Activated gamma-delta T cell treated with anti-CD3 and anti-CD28 coated beads, Interleukin-2, amount 50 U/mL, for 16 hours (primary cell): ENCODE measurements around the gene DEDD2.
A peak's percentile ranks its signal among the peaks of the same experiment; 100 is the strongest.

Experiments
- DNase-seq: peaks from one replicate; pipeline ENCODE4 v3.0.0-alpha.2; 2020; ENCODE audit warnings: low read depth

The DEDD2 gene

DNA sequence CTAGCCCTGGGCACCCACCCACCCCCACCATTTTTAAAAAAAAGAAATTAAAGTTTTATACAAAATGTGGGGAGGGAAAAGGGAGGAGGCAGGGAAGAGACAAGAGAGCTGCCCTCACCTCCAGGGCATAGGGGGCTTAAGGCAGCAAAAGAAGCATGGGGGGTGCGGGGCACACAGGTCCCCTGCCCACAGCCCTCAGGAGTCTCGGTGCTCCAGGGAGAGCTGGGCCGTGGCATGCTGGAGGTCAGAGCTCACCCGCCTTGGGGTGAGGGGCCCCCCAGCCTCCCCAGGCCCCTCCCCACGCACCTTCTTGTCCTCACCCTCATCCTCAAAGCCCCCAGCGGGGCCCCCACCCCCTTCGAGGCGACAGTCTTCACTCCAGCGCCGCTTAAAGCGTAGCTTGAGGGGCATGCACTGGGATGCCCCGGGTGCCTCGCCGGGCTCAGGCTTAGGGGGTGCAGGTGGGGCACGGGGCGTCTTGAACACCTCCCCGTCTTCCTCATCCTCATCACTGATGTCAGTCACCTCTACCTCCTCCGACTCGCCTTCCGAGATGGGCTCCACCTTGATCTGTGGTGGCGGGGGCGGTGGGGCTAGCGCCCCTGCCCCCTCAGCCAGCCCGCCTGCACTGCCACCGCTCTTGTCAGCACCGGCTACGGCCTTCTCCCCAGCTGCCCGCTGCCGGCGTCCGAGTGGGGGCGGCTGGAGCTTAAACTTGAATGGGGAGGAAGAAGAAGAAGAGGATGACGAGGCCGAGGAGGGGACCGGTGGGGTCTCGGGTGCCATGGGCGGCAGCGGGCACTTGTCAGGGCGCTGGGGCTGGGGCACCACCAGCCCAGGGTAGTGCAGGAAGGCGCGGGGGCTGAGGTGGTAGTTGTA lies 31.0 kb upstream of the DEDD2 start:
- no peak for DNase-seq

DNA sequence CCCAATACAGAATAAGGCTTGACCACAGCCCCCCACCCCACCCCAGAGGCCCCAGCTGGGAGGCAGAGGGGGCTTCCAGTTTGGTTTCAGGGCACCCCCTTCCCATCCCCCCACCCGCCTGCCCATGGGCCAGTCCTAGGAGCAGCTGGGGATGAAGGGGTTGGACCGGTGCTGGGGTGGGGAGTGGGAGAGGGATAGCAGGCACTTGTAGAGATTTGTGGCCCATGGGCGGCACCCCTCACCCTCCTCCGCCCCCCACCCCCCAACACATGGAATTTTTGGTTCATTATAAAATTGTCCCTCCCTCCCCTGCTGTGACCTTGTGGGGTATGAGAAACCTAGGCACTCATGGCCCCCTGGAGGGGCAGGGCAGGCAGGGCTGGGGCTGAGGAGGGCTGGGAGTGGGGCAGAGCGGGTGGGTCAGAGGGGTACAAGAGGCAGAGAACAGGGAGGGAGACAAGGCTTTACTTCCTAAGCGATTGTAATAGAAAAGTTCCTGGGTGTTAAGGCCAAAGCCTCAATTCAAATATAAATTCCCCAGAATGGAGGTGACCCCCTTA lies 30.2 kb upstream of the DEDD2 start:
- no peak for DNase-seq

DNA sequence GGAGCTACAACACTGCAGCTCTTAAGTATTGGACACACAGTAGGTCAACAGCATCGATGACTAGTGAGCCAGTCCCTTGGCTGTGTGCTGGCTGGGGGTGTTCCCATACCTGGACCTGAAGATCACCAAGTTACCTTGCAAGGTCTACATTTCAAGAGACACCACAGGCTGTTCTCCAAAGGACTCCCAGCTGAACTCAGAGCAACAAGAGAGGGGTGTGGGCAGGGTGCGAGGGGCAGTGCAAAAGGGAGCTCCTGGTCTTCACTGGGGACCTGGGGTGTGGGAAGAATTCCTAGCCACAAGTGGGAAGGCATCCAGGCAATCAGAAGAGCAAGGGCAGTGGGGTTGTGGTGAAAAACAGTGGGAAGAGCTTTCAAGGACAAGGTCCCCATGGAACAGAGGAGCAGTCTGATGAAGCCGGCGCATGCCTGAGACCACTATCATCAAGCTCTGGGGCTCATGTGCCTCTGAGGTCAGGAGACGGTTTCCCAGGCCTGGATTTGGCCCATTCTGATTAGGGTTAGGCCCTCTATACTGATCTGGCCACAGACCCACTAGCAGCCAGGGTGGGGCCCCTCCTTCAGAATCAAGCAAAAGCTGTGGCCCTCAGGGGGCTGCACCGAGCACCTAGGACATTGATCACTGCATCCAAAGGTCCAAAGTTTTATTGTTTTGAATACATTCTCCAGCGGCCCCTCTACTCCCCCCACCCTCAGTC lies 29.6 kb upstream of the DEDD2 start:
- DNase-seq: no peak

DNA sequence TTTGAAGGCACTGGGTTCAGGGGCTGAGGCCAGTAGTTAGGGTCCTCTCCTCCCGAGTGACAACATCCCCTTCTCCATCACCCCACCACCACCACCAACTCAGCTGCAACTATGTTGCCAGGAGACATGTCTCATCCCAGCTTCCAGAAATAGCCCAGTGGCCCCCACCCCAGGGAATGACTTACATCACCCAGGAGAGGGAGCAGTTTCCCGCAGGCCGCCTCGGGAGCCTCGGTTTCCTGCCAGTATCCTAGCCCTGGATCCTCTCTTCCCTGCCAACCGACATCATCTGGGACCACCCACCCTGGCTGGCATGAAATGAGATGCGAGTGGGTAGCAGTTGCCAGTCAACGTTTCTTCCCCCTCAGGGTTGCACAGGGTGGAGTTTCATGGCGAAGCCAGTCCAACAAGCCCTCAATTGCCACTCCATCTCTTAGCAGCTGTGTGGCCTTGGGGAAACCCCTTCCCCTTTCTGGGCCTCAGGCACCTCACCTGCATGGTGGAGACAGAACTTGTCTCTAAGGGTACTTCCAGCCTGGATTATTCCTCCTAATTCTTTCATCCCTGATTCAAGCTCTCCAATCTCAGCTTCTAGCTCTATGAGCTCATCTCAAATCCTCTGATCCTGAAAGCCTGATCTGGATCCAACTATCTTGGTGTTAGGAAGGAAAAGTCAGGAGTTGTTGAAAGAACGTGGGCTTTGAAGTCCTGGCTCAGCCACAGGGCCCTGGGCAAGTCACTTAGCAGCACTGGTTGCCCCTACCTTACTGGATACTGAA lies 28.9 kb upstream of the DEDD2 start:
- no peak for DNase-seq

DNA sequence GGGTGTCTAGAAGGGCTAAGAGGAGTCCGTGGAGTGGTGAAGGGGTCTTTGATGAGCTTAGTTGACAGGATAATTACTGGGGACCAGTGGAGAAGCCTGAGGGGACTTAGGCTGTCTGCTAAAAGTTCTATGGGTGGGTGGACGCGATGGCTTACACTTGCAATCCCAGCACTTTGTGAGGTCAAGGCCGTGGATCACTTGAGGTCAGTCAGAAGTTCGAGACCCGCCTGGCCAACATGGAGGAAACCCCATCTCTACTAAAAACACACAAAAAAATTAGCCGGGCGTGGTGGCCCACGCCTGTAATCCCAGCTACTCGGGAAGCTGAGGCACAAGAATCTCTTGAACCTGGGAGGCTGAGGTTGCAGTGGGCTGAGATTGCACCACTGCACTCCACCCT lies 27.8 kb upstream of the DEDD2 start:
- no peak for DNase-seq

DNA sequence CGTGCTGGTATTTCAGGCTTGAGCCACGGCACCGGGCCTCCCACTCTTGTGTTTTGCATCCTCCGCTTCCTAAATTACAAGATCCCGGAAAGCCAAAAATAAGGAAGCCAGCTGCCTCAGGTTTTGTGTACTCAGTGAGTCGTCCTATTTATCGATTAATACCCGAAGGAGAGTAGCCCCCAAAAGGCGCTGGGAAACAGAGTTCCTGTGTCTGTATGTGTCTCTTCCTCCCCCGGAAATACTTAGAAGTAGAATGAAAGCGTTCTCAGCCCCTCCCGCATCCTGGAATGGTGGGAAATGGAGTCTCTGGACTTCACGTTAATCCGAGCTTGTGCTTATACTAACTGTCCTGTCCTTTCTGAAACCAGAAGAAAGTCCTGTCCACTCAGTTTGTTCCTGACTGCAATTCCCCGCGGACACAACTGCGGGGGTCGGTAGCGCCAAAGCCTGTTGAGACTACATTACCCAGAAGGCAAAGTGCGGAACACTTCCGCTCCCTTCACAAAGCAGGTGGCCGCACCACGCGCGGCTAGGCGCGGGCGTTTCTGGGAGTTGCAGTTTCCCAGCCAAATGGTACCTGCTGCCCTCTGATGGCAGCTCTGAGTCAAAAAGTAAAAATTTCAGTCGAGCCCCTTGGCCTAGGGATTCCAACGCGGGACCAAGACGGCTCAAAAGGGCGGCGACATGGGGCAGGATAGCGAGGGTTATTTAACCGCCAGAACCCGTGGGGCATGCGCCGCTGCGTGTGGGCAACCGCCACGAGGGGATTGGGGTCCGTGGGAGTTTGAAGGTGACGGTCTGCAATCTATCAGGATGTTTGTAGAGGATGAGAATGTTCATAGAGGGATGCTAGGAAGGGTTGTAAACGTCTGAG lies 27.1 kb upstream of the DEDD2 start:
- peak; percentile 87 for DNase-seq

DNA sequence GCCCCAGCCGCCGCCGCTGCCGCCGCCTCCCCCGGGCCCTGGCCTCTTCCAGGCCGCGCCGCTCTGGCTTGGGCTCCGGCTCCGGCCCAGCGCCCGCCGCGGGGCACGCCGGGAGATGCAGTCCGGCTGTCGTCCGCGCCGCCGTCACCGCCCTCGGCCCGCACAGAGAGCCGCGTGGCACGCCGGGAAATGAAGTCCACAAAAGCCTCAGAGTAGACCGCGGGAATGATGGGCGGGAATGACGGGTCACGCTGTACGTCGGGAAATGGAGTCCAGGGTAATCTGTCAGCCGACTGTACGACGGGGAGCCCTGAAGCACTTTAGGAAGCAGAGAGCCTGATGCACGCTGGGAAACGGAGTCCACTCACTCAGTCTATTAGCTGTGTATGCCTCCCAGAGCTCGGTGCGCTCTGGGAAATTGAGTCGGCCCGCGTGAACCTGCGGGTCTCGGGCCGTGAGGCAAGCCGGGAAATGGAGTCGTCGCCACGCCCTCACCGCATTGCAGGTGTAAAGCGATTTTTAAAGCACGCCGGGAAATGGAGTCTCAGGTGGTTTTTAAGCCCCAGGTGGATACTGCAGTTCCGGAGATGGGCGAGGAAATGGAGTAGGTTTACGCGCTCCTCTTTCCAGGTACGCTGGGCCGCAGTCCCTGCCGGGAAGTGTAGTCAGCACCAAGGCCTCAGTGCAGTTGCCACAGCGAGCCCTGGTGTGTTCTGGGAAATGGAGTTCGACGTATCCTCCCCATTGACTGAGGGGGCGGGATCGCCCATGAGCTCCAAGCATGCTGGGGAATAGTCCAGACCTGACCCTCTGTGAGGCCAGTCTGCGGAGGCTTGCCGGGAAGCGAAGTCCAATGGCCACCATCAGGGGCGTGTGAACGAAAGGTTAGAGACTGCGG lies 25.3 kb upstream of the DEDD2 start, which contains the start of gene GSK3A:
TSS of gene GSK3A (minus strand) at position 91 of the 898 bp plus-strand sequence. CDS start 137 bp downstream, outside the sequence.
- peak; percentile 92 for DNase-seq

DNA sequence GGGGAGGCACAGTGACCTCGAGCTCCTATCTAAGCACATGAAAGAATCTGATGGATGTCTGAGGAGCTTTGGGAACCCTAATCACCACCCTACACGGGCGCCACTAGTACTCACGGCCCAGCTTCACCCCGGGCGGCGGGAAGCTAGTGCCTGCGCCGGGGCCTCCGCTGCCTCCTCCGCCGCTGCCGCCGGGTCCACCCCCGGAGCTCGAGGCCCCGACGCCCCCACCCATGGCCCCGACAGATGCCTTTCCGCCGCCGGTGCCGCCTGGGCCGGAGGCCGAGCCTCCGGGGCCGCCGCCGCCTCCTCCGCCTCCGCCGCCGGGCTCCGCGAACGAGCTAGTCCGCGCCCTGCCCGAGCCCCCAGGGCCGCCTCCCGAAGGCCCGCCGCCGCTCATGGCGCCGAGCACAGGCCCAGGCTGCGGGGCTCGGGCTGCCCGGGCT lies 24.6 kb upstream of the DEDD2 start:
- DNase-seq: no peak

DNA sequence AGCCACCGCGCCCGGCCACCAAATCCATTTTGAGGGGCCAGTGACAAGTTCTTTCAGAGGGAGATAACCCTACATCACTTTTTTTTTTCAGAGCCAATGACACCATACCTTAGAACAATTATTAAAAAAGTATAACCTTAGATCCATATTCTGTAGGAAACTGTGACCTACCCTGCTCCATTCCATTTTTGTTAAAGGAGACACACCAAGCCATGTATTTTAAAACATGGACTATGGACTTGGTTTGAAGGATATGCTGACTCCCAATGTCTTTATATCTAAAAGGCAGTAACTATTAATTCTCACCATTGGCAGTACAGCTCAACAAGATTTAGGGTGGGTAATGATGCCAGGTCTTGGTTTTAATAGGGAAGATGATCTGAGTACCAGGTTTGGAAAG lies 23.8 kb upstream of the DEDD2 start:
- DNase-seq: no peak

DNA sequence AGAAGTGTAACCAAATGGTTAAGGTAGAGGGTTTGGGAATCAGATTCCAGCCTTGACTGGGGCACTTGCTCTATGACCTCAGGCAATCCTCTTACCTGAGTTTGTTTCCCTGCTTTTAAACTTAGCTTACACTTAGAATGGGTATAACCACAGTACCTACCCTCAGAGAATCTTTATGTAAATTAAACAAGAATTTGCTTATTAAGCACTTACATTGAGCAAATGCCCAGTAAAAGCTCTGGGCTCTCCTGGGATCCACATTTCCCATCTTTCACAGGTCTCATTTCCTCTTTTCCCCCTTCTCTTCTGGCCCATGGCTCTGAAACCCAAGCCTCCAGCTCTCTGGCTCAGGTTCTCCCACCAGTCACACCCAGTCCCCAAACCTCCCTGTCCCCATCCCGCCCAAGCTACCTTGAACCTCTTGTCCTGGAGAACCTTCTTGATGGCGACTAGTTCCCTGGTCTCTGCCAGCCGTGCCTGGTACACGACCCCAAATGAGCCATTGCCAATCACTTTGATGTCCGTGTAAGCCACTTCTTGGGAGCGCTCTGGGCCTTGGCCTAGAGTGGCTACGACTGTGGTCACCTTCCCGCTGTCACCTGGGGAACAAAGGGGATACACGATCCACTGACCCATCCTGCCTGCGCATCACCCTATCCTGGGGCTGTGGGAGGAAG lies 22.2 kb upstream of the DEDD2 start:
- no peak for DNase-seq

DNA sequence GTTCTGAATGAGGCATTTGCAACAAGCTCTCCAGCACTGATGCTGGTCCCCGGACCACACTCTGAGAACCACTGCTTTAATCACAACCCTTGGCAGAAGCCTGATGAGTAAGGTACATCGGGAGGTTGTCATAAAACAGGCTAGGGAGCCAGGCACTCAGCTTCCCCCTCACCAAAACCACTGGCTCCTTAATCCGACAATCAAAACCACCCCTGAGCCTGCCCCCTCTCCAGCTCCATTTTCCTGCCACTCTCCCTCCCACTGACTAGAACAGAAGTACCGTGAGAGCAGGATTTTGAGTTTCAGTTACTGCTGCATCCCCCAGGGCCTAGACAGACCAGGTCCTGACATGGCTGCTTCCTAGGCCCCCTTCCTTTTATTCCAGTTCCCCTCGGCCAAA lies 17.7 kb upstream of the DEDD2 start:
- DNase-seq: no peak

DNA sequence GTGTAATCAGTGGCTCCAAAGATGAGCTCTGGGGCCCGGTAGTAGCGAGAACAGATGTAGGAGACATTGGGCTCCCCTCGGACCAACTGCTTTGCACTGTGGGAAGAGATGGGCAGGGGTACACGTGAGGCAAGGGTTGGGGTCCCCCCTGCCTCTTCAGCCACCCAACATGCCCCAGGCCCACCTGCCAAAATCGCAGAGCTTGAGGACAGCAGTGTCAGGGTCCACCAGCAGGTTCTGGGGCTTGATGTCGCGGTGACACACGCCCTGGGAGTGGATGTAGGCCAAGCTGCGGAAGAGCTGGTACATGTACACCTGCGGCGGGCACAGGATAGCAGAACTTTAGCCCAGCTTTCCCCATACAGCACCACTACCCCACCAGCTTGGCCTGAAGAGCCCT lies 16.9 kb upstream of the DEDD2 start:
- DNase-seq: no peak

DNA sequence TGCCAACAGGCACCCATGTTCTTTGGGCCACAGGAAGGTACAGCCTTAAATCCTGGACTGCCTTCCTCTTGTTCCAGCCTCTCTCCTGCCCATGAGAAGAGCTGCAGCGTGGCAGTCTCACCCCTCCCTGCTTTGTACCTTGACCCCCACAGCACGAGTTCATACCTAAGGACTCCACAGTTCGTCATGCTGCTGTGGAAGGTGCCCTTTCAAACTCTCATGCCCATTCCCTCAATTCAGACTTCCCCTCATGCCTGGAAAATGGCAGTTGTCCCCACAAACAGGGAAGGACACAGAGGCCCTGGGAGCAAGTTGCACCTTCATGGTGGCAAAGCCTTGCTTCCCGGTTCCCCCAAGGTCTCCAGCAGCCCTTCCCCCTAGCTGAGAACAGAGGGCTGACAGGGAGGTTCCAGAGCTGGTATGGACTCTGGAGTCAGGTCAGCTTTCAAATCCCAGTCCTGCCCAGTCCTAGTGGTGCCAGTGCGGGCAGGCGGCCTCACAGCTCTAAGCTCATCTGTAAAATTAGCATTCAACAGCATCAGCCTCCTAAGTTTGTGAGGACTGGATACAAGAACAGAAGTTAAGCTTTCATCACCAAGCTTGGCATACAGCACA lies 16.3 kb upstream of the DEDD2 start:
- DNase-seq: no peak

DNA sequence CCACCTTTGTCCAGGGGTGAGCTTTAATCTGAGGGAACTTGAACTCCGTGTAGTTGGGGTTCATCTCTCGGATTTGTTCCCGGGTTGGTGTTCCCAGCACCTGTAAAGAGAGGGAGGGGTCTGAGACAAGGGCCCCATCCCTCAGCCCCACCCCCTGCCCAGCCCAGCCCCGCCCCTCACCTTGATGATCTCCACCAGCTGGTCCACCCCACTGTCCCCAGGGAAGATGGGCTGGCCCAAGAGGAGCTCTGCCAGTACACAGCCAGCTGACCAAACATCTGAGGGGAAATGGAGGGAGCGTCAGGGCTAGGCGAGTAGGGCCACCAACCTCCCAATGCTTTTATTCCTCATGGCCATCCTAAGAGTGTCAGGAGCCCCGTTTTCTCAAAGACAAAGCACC lies 15.6 kb upstream of the DEDD2 start:
- no peak for DNase-seq

DNA sequence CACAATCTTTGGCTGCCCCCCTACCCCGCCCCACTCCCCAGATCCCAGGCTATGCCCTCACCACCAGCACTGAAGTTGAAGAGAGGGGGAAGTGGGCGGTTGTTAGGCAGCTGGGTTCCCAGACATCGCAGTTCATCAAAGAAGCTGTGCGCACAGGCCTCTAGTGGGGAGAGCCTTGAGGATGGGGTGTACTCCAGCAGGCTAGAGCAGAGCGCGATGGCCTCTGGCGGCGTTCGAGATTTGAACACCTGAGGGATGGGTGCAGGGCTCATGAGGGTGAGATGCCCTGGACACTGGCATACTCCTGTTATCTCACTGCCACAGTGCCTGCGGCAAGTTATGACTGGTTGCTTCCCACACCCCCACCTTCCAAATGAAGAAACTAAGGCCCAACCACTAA lies 15.0 kb upstream of the DEDD2 start:
- DNase-seq: no peak

DNA sequence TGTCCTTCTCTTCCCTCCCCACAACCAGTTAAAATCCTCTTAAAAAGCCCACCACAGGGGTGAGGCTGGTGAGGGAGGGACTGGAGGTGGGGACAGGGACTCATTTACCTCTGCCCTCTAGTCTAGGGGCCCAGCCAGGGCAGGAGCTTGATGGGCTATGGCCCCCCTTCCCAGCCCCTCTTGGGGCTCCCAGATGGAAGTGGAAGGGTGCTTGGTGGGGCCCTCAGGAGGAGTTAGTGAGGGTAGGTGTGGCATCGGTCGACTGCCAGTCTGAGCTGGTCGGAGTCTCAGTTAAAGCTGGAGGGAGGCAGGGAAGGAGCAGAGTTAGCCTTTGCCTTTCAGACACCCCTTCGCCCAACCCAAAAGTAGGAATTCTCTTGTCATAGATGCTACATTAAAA lies 13.1 kb upstream of the DEDD2 start:
- DNase-seq: no peak

DNA sequence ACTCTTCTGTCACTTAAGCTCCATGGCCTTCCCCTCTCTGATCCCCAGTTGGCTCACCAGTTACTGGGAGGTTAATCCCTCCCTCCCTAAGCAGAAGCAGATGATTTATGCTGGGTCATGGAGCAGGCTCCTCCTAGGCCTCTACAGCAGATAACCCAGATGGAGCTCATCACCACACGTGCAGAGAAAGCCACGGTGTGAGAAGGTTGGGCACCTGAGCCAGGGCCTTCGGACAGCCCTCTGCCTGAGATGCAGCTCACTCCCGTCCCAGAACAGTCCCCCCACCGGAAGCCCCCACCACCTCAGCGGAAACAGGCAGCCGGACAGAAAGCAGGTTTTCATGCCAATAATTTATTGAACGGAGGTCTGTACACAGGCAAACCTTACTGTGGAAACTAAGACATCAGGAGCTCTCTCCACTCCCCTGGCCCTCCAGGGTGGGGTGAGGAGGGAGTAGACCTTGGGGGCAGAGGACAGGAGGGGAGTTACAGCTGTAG lies 12.4 kb upstream of the DEDD2 start:
- no peak for DNase-seq

DNA sequence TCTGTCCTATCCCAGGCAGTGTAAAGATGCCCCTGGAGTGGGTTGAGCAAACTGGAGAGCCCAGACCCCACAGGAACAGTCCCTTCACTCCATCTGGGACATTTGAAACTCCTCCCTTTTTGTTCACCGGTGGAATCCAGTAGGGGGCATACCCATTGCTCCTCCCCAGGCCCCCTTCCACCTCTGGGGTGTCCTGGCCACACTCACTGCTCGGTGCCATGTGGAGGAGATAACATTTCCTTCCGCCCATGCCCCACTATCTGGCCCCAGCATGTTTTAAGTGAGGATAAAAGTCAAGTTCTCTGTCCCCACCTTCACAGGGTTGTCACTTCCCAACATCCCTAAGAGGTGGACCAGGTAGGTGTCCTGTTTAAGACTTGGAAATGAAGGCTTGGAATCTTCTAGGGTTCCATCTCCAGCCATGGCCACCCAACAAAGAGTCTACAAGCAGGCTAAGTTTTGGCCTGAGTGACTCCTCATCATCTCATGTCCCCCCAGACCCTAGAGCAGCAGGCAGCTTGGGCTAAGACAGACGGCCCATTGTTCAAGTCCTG lies 11.9 kb upstream of the DEDD2 start:
- DNase-seq: no peak

DNA sequence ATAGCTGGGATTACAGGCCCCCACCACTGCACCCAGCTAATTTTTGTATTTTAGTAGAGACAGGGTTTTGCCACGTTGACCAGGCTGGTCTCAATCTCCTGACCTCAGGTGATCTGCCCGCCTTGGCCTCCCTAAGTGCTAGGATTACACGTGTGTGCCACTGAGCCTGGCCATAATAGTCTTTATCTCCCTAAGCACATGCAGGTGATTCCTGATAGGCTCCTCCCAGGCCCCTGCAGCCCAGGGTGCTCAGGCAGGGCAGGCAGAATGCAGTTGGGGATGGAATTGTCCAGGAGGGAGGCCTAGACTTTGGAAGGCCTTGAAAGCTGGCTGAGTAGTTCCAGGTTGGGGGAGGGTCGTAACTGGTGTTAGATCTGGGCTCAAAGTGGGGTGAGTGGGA lies 11.2 kb upstream of the DEDD2 start:
- no peak for DNase-seq
